BJ (cell line): ENCODE measurements around the gene EIF4E. TPM values are rescaled to one million over a fixed set of nuclear protein-coding genes. Genes with fewer than 3 reads are reported as not detected.

ENCODE experiments used
- CTCF ChIA-PET: fragments of 350-600 bp; formaldehyde crosslinking; extraction: SDS; loops from one replicate; lab custom pipeline; 2021; ENCODE audit warnings: antibody characterized with exemption, inconsistent platforms; lab: Yijun Ruan, JAX
- POLR2A ChIA-PET: fragments of 300-600 bp; sonication (Branson Sonifier 250); formaldehyde crosslinking; extraction: SDS; loops from one replicate; lab custom pipeline; 2021; ENCODE audit warnings: antibody characterized with exemption; lab: Charles Lee
- DNase-seq: peaks from one replicate; pipeline ENCODE4 v3.0.0-alpha.2; 2011; ENCODE audit warnings: low read depth
- H3K27me3 ChIP-seq: 2 replicates; pipeline ENCODE4 v1.6.0; 2011; ENCODE audit warnings: low read length; ENCODE audit not compliant: control insufficient read depth, insufficient read depth
- H3K36me3 ChIP-seq: 2 replicates; pipeline ENCODE4 v1.5.1; 2011; ENCODE audit warnings: low read length; ENCODE audit not compliant: control insufficient read depth, insufficient read depth
- H3K4me3 ChIP-seq: 2 replicates; pipeline ENCODE4 v1.5.1; 2011; ENCODE audit warnings: low read depth, mild to moderate bottlenecking, control low read depth, low read length
- CTCF ChIP-seq: IDR thresholded peaks from 2 replicates; pipeline ENCODE4 v1.5.1; 2011; ENCODE audit warnings: low read depth, mild to moderate bottlenecking, control low read depth, inconsistent platforms, low read length, moderate library complexity; ENCODE audit not compliant: insufficient read depth
- polyA plus RNA-seq: library from polyadenylated mRNA; depleted of rRNA; stranded (reverse); fragments of >200 nt; gene quantifications from 2 replicates; pipeline ENCODE4 v1.2.3, GENCODE V29; 2011

Gene EIF4E
- polyA plus RNA-seq, 1 experiment, result 24.6 TPM

GRCh38 chr4:98967786-98968329 is 38.9 kb upstream of the EIF4E start:
- no peak for DNase-seq
- H3K4me3 ChIP-seq, result no peak overlapping the region
- TF ChIP-seq CTCF, result no peak
- ChIA-PET POLR2A (no interaction called here), CTCF (interaction anchor here (1.2 kb wide), 1 partner anchor 10 kb away, joined by 5 read pairs; no protein-coding TSS in a partner anchor)
- no peaks in the 10 kb centered on the region for H3K36me3 ChIP-seq
- no peaks in the 10 kb centered on the region for H3K27me3 ChIP-seq

GRCh38 chr4:98966926-98967325 is 38.0 kb upstream of the EIF4E start:
- CTCF ChIA-PET, result interaction anchor here (1.2 kb wide), 1 partner anchor 10 kb away, joined by 5 read pairs; no protein-coding TSS in a partner anchor
- DNase-seq, result no peak
- TF ChIP-seq CTCF, result no peak
- POLR2A ChIA-PET, result no interaction called here
- no peak overlapping the region for H3K4me3 ChIP-seq
- no peaks in the 10 kb centered on the region for H3K27me3 ChIP-seq
- no peaks in the 10 kb centered on the region for H3K36me3 ChIP-seq

DNA sequence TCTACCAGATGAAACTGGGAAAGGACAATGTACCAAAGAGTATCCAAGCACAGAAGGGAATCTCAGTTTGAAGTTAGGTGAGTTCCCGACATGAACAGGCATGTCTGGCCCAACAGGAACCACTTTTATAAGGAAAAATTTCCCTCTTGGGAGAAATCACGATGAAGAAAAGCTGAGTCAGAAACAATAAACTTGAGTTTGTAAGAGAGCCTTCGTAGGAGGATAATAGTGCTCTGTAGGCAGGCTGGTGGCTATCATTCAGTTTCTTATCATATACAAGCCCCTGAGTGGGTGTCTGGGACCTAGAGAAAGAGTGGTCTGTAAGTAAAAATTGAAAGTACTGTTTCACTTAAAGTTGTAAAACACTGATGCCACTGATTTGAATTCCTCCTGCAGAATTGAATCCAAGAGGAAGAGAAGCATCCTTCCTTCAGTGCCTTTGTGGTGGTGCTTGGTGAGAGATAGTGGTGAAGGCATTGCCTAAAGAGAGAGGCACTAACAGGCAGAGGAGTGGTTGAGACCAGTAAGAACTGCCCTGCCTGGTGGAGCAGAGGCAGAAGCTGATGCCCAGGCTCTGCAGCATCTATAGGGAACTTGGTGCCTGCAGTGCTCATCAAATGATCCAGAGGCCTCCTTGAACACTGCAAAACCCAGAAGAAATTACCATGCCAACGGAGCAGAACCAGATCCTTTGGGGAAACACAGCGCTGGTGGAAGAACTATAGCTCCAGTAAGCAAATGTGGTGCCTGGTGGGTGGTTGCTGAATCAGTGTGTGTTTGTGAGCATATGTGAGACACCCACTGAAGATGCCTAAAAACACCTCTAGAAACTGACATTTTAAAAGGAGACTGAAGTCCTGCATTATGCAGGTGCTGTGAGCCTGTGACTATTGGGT is 34.9 kb upstream of the EIF4E start:
- DNase-seq, result no peak
- H3K4me3 ChIP-seq, result no peak overlapping the region
- no peaks in the 10 kb centered on the region for H3K27me3 ChIP-seq
- POLR2A ChIA-PET, result no interaction called here
- no peaks in the 10 kb centered on the region for H3K36me3 ChIP-seq
- no peak for TF ChIP-seq CTCF
- CTCF ChIA-PET, result interaction anchor here (1.3 kb wide), 1 partner anchor 32 kb away, joined by 4 read pairs; the partner anchor contains the start of gene METAP1

GRCh38 chr4:98961770-98962169 is 32.8 kb upstream of the EIF4E start:
- Histone ChIP-seq H3K36me3 (no peaks in the 10 kb centered on the region), H3K27me3 (no peaks in the 10 kb centered on the region), H3K4me3 (no peak overlapping the region)
- no peak for DNase-seq
- POLR2A ChIA-PET, result interaction anchor here (0.7 kb wide), 1 partner anchor 602 kb away, joined by 5 read pairs; the partner anchor contains the start of gene TRMT10A
- CTCF ChIA-PET, result interaction anchor here (0.6 to 1.0 kb wide), 3 partner anchors 20 to 829 kb away, joined by 3 to 4 read pairs (median 3); no protein-coding TSS in a partner anchor
- no peak for TF ChIP-seq CTCF

DNA sequence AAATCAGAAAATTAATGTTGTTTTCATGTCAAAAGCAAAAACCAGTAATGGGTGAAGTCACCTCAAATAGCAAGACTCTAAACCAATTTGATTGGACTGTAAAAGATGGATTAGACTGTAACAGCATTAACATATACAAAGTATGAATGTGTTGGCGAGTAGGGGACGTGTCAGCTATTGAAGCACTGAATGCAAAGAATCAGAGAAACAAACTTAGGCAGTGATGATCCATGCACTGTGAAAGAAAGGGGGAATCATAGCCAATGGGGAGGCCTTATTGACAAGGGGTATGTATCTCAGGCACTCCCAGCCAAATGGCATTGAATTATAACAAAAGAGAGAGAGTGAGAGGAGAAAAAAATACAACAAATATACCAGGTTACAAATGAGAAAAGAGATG is 30.5 kb upstream of the EIF4E start:
- TF ChIP-seq CTCF, result no peak
- no peaks in the 10 kb centered on the region for H3K36me3 ChIP-seq
- ChIA-PET CTCF (no interaction called here), POLR2A (no interaction called here)
- no peak for DNase-seq
- no peaks in the 10 kb centered on the region for H3K27me3 ChIP-seq
- H3K4me3 ChIP-seq, result no peak overlapping the region
